ACC112 (cell line): ENCODE measurements around the gene RIMBP2.

ENCODE experiments used
- H2AFZ ChIP-seq: fragments of 200-600 bp; sonication (generic); one replicate; pipeline ENCODE4 v1.6.0; 2017; ENCODE audit warnings: antibody characterized with exemption, low read length; ENCODE audit not compliant: unreplicated experiment
- H3K27ac ChIP-seq: fragments of 200-600 bp; sonication (generic); 2 replicates; pipeline ENCODE4 v1.5.1; 2014; ENCODE audit warnings: low read depth, mild to moderate bottlenecking, antibody characterized with exemption, low read length, moderate library complexity
- H3K27me3 ChIP-seq: fragments of 200-600 bp; sonication (generic); 2 replicates; pipeline ENCODE4 v1.6.1; 2014; ENCODE audit warnings: mild to moderate bottlenecking, antibody characterized with exemption, low read length, moderate library complexity, mixed read lengths; ENCODE audit not compliant: insufficient read depth
- H3K36me3 ChIP-seq: fragments of 200-600 bp; sonication (generic); 2 replicates; pipeline ENCODE4 v1.6.1; 2016; ENCODE audit warnings: mild to moderate bottlenecking, antibody characterized with exemption, low read length, moderate library complexity, mixed read lengths; ENCODE audit not compliant: insufficient read depth
- H3K4me1 ChIP-seq: fragments of 200-600 bp; sonication (generic); one replicate; pipeline ENCODE4 v1.6.1; 2016; ENCODE audit warnings: low read length, mixed read lengths; ENCODE audit not compliant: insufficient read depth, unreplicated experiment, control insufficient read depth
- H3K4me3 ChIP-seq: fragments of 200-600 bp; sonication (generic); 2 replicates; pipeline ENCODE4 v1.5.1; 2014; ENCODE audit warnings: mild to moderate bottlenecking, low read depth, low read length
- H3K79me2 ChIP-seq: fragments of 200-600 bp; sonication (generic); one replicate; pipeline ENCODE4 v1.6.0; 2016; ENCODE audit warnings: low read length; ENCODE audit not compliant: control insufficient read depth, unreplicated experiment, insufficient read depth

RIMBP2 gene

DNA sequence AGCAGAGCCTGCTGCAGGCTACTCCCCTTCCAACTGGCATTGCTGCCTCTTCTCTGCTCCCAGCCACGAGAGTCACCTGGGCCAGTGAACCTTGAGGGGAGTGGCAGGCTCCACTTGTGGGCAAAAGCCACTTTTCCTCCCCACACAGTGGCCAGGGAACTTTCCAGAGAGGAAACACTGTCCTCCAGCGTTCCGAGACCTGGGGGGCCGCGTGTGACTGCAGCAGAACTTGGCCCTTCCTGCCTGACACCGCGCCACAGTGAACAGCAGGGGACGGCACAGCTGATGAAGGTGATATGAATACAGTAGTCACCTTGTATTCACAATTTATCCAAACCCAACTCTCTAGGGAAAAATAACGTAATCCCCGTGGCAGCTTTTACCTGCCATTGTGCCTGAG lies 263.6 kb downstream of the RIMBP2 start:
- H3K36me3 ChIP-seq, result no peaks in the 10 kb centered on the region
- H3K79me2 ChIP-seq, result no peaks in the 10 kb centered on the region
- H3K4me1 ChIP-seq, result no peaks in the 10 kb centered on the region
- H3K27me3 ChIP-seq, result no peaks in the 10 kb centered on the region
- no peak overlapping the region for H3K27ac ChIP-seq
- no peak overlapping the region for H2AFZ ChIP-seq
- H3K4me3 ChIP-seq, result no peak overlapping the region

DNA sequence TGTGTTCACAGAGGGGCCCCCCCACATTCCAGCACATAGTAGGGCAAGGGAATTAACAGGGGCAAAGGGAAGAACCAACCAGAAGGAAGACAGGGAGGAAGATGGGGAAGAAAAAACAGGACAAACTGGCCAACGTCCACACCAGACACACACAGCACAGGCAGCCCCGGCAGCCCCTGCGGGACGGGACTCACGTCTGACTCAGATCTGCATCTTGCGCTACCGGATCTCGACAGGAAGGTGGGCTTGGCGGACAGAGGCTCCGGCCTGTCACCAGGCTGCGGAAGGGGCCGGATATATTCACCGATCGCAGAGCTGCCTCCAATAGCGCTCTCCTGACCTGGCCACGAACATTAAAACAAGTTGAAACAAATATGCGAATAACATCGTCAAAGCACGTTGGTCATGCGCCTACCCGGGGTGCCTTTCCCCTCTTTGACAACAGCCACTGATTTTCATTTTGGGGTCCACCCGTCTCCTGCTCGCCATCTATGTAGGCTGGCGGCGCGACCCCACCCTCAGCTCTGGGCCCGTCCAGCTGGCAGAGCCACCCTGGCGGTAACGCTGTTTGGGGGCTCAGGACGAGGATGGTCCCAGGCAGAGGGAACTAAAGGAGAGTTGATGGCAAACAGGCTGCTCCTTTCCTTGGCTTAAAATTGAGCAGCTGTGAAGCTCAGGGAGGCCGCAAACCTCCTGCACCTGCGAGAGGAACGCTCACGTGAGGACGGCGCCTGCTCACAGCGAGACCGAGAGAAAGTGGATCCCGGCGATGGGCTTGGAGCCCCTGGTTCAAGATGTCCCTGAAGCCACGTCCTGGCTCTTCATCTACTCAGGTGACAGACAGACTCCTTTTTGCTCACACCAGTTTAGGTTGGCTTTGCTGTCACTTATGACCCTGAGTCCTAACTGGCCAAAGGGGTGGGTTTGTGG lies 264.8 kb downstream of the RIMBP2 start:
- Histone ChIP-seq H2AFZ (no peak overlapping the region), H3K27ac (no peak overlapping the region), H3K79me2 (no peaks in the 10 kb centered on the region), H3K4me3 (no peak overlapping the region), H3K27me3 (no peaks in the 10 kb centered on the region), H3K4me1 (no peaks in the 10 kb centered on the region), H3K36me3 (no peaks in the 10 kb centered on the region)

DNA sequence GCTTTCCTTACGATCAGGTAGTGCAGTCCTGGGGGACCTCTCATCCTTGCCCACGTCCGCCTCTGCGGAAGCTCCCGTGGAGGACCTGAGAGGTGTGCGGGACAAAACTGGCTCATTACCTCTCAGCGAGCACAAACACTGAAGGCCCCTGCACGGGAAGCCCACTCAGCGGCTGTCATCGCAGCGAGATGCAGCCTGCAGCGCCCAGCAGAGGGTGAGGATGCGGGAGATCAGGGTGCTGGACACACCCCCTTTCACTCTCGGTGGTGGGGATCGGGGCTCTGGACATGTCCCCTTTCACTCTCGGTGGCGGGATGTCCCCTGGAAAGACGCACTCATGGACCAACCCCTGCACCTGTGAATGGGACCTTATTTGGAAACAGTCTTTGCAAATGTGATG lies 266.8 kb downstream of the RIMBP2 start:
- no peak overlapping the region for H3K27ac ChIP-seq
- H3K27me3 ChIP-seq, result no peaks in the 10 kb centered on the region
- H3K79me2 ChIP-seq, result no peaks in the 10 kb centered on the region
- no peaks in the 10 kb centered on the region for H3K4me1 ChIP-seq
- no peak overlapping the region for H2AFZ ChIP-seq
- no peak overlapping the region for H3K4me3 ChIP-seq
- H3K36me3 ChIP-seq, result no peaks in the 10 kb centered on the region

DNA sequence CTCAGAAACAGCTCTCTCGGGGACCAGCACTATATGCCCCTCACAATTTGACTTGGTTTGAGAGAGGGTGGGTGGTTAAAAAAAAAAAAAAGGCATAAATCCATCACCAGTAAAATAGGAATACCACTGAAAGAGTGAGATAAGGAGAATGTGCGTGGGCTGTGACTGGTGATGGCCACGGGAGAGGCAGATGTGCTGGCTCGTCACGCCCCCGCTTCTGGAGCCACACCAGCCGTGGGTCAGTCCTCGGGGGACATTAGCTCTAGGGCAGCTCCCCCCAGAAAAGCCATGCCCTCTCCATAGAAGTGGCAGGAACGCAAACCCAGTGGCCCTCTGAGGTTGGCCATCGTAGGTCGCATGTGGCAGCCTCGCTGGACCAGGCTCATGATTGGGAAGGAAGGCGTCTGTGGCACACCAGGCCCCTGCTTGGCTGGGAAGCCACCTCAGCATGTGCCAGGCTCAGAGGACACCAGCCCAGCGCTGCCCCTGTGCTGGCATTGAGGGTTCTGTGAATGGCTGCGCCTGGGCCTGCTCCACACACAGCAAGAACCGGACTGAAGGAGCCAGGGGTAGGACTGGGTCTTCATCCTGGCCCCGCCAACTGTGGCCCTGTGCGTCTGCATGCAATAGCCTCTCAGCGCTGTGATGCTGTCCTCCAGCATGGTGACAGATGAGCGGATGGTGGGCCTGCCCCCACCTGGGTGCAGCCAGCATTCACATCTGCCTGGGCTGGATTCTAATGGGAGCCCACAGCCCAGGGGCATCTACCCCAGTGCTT lies 267.9 kb downstream of the RIMBP2 start:
- H3K4me3 ChIP-seq, result no peak overlapping the region
- no peaks in the 10 kb centered on the region for H3K79me2 ChIP-seq
- H2AFZ ChIP-seq, result no peak overlapping the region
- no peaks in the 10 kb centered on the region for H3K4me1 ChIP-seq
- no peaks in the 10 kb centered on the region for H3K27me3 ChIP-seq
- no peaks in the 10 kb centered on the region for H3K36me3 ChIP-seq
- H3K27ac ChIP-seq, result no peak overlapping the region

DNA sequence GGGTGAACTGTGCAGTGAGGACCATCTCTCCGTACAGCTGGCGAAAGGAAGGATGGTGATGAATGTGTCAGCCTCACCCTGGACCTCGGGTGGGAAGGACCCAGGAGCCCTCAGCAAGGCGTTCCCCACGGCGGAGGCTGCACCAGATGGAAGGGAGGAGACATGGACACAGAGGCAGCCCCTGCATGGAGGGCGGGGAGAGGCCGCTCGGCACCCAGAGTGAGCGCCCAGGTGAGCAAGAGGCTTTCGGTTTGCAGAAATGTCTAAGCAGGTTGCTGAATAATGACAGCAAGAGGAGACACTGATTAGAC lies 268.5 kb downstream of the RIMBP2 start:
- Histone ChIP-seq H3K4me1 (no peaks in the 10 kb centered on the region), H2AFZ (no peak overlapping the region), H3K27me3 (no peaks in the 10 kb centered on the region), H3K4me3 (no peak overlapping the region), H3K79me2 (no peaks in the 10 kb centered on the region), H3K27ac (no peak overlapping the region), H3K36me3 (no peaks in the 10 kb centered on the region)

DNA sequence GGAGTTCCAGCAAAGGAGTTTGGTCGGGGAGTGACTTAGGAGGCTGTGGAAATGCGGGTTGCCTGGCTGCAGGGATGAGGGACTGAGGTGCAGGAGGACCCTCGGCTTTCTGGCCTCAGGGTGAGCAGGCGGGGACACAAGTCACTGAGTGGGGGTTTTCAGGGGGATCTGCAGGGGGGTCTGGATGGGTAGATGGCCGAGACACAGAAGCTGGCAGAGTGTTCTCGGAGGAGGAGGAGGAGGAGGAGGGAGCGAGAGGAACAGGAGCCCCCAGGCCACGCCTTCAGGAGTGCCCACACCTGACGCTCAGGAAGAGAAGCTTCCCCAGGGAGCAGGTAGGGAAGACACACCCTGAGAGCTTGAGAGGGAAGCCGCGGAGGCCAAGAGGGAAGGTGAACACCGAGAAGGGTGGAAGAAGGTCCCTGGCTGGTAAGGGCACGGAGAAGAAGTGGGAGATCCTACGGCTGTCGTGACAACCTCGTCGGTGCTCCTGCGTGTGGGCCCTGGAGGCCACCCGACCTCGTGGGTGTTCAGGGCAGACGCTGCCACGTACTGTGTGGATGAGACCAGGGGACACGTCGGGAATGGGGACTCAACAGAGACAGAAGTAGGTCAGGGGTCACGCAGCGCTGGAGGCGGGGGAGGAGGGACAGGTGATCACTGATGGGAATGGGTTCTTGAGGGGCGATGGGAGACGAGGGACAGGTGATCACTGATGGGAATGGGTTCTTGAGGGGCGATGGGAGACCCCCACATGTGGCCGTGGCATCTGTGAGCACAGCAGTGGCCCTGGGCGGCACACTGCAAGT lies 269.0 kb downstream of the RIMBP2 start:
- no peaks in the 10 kb centered on the region for H3K79me2 ChIP-seq
- H3K36me3 ChIP-seq, result no peaks in the 10 kb centered on the region
- H3K27ac ChIP-seq, result no peak overlapping the region
- no peak overlapping the region for H3K4me3 ChIP-seq
- H2AFZ ChIP-seq, result no peak overlapping the region
- no peaks in the 10 kb centered on the region for H3K4me1 ChIP-seq
- no peaks in the 10 kb centered on the region for H3K27me3 ChIP-seq

DNA sequence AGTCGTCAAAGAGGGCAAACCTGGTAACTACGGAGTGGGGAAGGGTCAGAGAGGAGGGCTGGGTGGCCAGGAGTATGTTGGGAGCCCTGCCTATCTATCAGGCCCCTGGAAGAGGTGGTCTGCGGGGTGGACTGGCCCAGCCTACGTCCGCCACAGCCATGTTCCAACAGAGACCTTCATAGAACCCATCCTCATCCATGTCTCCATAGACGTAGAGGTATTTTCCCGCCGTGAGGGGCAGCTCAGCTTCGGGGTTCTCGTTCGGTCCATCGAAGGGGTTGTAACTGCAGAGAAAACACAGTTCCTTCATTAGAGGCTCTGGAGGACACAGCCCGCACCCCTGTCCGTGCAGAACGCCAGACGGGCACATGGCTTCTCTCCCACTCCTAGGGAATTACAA lies 271.1 kb downstream of the RIMBP2 start:
- Histone ChIP-seq H3K27me3 (no peaks in the 10 kb centered on the region), H3K79me2 (no peaks in the 10 kb centered on the region), H2AFZ (no peak overlapping the region), H3K36me3 (no peaks in the 10 kb centered on the region), H3K4me1 (no peaks in the 10 kb centered on the region), H3K4me3 (no peak overlapping the region), H3K27ac (no peak overlapping the region)

DNA sequence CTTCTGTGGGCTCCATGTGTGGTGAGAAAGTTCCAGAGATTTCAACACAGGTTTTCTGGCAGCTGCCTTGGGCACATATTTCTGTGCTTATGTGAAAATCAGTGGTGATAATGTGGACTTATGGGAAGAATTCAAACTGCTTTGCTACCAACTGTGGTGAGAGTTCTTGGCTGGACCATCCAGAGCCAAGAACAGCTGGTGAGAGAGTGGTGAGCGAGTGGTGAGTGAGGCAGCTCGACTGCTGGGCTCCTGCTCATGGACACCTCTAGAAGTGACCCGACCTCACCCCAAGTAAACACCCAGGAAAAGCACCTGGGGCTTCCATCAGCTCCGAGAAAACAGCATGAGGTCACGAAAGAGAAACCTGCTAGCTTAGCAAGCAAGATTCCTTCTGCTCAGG lies 272.0 kb downstream of the RIMBP2 start:
- no peaks in the 10 kb centered on the region for H3K27me3 ChIP-seq
- no peaks in the 10 kb centered on the region for H3K4me1 ChIP-seq
- no peak overlapping the region for H2AFZ ChIP-seq

DNA sequence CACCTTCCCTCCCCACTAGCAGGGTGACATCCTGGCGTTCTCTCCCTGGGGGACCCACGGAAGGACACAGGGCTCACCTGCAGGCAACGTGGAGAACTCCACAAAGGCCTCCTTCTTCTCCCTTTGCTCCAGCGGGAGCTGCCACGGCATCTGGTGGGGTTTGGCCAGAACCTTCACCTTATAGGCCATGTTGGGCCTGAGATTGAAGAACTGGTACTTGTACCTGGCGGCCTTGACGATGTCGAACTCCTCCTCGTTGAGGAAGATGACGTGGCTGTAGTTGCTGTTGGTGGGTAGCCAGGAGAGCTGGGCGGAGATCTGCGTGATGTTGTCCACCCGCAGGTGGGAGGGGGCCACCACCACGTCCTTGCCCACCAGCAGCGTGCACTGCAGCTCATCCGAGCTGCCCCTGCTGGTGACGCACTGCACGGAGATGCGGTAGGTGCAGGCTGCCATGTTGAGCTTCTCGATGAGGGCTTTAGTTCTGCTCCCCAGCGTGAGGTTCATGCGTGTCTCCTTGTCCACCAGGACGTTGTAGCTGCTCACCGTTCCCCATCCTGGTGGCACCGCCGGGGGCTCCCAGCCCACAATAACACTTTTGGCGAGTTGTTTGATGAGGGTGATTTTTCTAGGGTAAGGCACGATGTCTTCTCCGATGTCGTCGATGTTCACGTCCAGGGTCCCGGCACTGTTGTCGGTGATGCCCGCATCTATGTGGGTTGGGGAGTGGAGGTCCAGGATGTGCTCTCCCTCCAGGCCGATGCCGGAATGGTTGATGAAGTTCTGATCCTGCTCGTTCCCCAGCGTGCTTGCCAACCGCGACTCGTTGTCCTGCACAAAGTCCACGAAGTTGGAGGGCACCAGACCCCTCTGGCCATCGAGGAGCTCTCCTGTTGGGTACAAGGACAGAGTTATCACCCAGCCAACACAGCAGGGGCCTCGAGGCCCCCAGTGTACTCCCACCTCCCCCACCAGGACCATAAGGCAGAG lies 274.0 kb downstream of the RIMBP2 start:
- Histone ChIP-seq H3K4me3 (no peak overlapping the region), H3K36me3 (no peaks in the 10 kb centered on the region), H3K27ac (no peak overlapping the region), H3K79me2 (no peaks in the 10 kb centered on the region), H3K27me3 (no peaks in the 10 kb centered on the region), H2AFZ (no peak overlapping the region), H3K4me1 (no peaks in the 10 kb centered on the region)

More for the DNA sequence above, 272.0 kb downstream of the RIMBP2 start:
- Histone ChIP-seq H3K36me3 (no peaks in the 10 kb centered on the region), H3K79me2 (no peaks in the 10 kb centered on the region), H3K27ac (no peak overlapping the region), H3K4me3 (no peak overlapping the region)
